Left cardiac atrium (tissue), 4 donors: ENCODE measurements around the gene LRRC9. TPM values are rescaled to one million over a fixed set of nuclear protein-coding genes. Genes with fewer than 3 reads are reported as not detected.

Experiments
- ATAC-seq, 2 donors: fragments of 200-7000 bp; cut with Tn5 transposase; one replicate each; pipeline ENCODE4 v1.9.1; 2020; ENCODE audit warnings: mild to moderate bottlenecking in 2 of 2, moderate library complexity in 2 of 2
- DNase-seq: peaks from one replicate; pipeline ENCODE4 v3.0.0-alpha.2; 2020
- intact Hi-C, 2 donors: fragments of 100-400 bp; cut with DNase I; formaldehyde crosslinking; loops; one replicate each; pipeline versions ENCODE4 v1.14.1 to v1.15.1; 2022 to 2023
- long read RNA-seq: library from polyadenylated mRNA; unstranded; transcript quantifications from one replicate; pipeline ENCODE4 v2.0.0, GENCODE V29; 2021
- total RNA-seq, 2 donors: library from RNA; stranded (reverse); fragmentation: NEBNext Ultra II Directional; extraction: Animal tissue kit (Norgen Biotek cat#: 25700); gene quantifications; one replicate each; pipeline ENCODE4 v1.2.1, GENCODE V29; 2021
- donor health status: DM: no; HTN: yes; CAD: no.
- donor health status: DM: no; HTN: yes; CAD: no; lungs with severe emphysema.
- donor health status: DM: yes; HTN: yes; CAD: no.
- donor health status: Dilated cardiomyopathy.

Gene LRRC9
- total RNA-seq: 1 to 10 TPM in 1 of 2 donors, under 1 TPM in 1; 0.38 to 1.2 TPM
- long read RNA-seq: 0 reads

- peak; percentile 66 to 78 for ATAC-seq
- DNase-seq: peak; percentile 35
- intact Hi-C loops: no loop called here
Observed at GRCh38 chr14:59919570-59920377, at the start of gene LRRC9. Gene LRRC9 (plus strand): TSS chr14:59920144.

GRCh38 chr14:59870277-59871165 lies 49.4 kb upstream of the LRRC9 start, which contains the start of gene RTN1:
Gene RTN1 (minus strand): TSS chr14:59870776. CDS start chr14:59870630, 146 bp downstream.
- ATAC-seq (peak; percentile 93 to 97), DNase-seq (peak; percentile 62)
- intact Hi-C loops: no loop called here

GRCh38 chr14:59871166-59871495 lies 48.8 kb upstream of the LRRC9 start:
- ATAC-seq (no peak), DNase-seq (no peak)
- intact Hi-C loops: no loop called here

GRCh38 chr14:59882957-59883356 lies 37.0 kb upstream of the LRRC9 start:
- ATAC-seq (no peak), DNase-seq (no peak)
- intact Hi-C loops: no loop called here

GRCh38 chr14:59890676-59891075 lies 29.3 kb upstream of the LRRC9 start:
- ATAC-seq (no peak), DNase-seq (no peak)
- intact Hi-C loops: no loop called here

GRCh38 chr14:59895721-59896120 lies 24.2 kb upstream of the LRRC9 start:
- intact Hi-C loops: no loop called here
- ATAC-seq (no peak), DNase-seq (no peak)

GRCh38 chr14:59897757-59898383 lies 22.1 kb upstream of the LRRC9 start:
- ATAC-seq (peak; percentile 26 to 67), DNase-seq (peak; percentile 31)
- intact Hi-C loops: no loop called here

GRCh38 chr14:59900556-59900955 lies 19.4 kb upstream of the LRRC9 start:
- no peak for ATAC-seq
- intact Hi-C loops: no loop called here

GRCh38 chr14:59904184-59904583 lies 15.8 kb upstream of the LRRC9 start:
- DNase-seq (no peak), ATAC-seq (no peak)
- intact Hi-C loops: no loop called here

More at GRCh38 chr14:59900556-59900955, 19.4 kb upstream of the LRRC9 start:
- no peak for DNase-seq

GRCh38 chr14:59905188-59905587 lies 14.8 kb upstream of the LRRC9 start:
- no peak for ATAC-seq
- DNase-seq: no peak
- intact Hi-C loops: no loop called here

GRCh38 chr14:59912443-59912842 lies 7.5 kb upstream of the LRRC9 start:
- DNase-seq (no peak), ATAC-seq (no peak)
- intact Hi-C loops: no loop called here

DNA sequence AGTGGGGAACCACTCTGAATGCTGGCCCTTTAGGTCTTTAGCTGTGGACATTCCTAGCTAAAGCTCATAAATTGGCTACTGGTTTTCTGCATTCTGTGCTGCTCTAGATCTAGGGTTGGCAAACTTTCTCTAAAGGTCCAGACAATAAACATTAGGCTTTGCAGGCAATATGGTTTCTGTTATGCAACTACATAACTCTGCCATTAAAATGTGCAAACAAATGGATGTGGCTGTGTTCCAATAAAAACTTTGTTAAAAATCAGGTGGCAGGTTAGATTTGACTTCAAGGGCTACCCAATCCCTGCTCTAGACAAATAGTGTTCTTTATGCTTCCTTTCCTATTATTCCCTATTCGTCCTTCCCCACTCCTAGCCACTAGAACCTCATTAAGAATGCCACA lies 6.8 kb upstream of the LRRC9 start:
- DNase-seq (no peak), ATAC-seq (no peak)
- intact Hi-C loops: no loop called here

DNA sequence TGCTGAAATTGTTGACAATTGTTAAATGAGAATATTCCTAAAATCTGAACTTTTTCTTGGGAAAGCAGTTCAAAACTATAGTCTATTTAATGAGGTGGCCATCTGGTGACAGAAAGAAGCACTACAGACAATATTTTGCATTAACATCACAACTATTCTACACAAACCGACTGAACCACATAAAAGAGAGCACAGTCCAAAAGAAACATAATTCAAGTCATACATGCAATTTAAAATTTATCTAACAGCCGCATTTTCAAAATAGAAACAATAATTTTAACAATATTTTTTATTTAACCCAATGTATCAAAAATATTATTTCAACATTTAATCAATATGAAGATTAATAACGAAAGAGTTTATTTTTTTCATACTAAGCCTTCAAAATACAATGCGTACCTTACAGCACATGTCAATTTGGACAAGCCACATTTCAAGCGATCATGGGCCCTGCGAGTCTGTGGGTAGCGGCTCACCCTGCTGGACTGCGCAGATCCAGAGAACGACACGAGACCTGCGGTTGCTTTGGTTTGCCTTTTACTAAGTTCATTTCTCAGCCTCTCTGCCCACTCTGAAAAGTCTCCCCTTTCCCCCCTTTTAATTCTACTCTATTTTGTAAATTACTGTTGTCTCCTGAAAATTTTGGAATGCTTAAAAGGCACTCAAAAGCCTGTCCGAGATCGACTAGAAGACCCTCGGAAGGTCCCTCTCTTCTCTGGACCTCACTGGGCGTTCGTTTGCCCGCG lies 947 bp upstream of the LRRC9 start:
- ATAC-seq: peak; percentile 76
- intact Hi-C loops: no loop called here

DNA sequence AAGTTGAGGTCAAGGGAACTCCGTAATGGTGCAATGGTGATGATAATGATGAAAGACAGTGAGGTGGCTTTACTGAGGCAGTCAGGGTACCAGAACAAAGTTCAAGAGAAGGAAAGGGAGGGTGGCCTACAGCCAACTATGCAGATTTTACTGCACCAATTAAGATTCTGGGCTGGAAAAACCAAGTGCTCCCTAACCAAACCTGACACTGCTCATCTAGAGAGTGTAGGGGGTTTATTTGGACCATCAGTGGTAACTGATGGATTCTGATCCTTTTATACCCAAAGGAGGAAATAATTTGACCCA lies 387 bp downstream of the LRRC9 start:
- DNase-seq: no peak
- no peak for ATAC-seq
- intact Hi-C loops: no loop called here

More for the DNA sequence above, 947 bp upstream of the LRRC9 start:
- DNase-seq: no peak

GRCh38 chr14:59925797-59926196 lies 5.9 kb downstream of the LRRC9 start:
- ATAC-seq (no peak), DNase-seq (no peak)
- intact Hi-C loops: no loop called here

DNA sequence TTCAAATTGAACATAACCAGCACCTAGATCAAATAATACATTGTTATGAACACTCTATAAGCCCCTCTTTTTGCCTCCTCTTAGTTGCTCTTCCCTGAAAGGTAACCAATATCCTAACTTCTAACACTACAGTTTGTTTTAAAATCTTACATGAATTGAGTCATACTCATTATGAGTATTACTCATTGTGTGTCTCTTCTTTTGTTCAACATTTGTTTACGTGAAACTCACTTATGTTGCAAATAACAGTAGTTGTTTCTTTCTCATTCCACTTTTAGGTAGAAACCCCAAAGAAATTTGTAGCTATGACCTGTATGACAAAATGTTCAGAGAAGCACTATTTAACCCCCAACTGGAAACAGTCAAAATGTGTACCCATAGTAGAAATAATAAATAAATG lies 6.6 kb downstream of the LRRC9 start:
- no peak for DNase-seq
- no peak for ATAC-seq
- intact Hi-C loops: no loop called here

- intact Hi-C loops: no loop called here
- ATAC-seq (no peak), DNase-seq (no peak)
Observed at GRCh38 chr14:59931237-59931636, 11.3 kb downstream of the LRRC9 start.

GRCh38 chr14:59936145-59936544 lies 16.2 kb downstream of the LRRC9 start:
- intact Hi-C loops: no loop called here
- DNase-seq: no peak
- no peak for ATAC-seq

DNA sequence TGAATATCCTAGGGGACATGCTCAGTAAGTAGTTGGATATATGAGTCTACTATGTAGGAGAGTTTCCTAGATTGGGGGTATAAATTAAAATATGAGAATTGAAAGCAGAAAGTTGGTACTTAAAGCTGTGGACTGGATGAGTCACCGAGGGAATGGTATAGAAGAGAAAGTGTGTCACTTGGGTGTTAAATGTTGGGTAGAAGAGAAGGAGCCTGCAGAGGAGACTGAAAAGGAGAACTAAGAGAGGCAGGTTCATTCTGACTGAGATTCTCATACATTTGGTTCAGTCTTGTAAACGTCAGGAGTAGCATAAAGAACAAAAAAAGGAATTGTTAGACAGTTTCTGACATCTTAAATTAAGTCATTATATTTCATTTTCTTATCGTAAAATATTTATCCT lies 19.9 kb downstream of the LRRC9 start:
- no peak for DNase-seq
- intact Hi-C loops: no loop called here
- ATAC-seq: no peak
